ENCODE results near the gene EPPIN.

EPPIN gene

GRCh38 chr20:45583502-45583901, 36.3 kb upstream of the EPPIN start:
- Histone ChIP-seq H3K4me2 (ENCODE audit: low read depth, low read length, poor library complexity, severe bottlenecking) (no peak overlapping the region), H2AFZ (ENCODE audit: low read depth, low read length, severe bottlenecking) (no peak overlapping the region), H3K9ac (ENCODE audit: low read length) (no peak overlapping the region), H4K20me1 (ENCODE audit: low read depth, low read length) (no peaks in the 10 kb centered on the region), H3F3A (ENCODE audit: insufficient read depth) (no peaks in the 10 kb centered on the region), H3K9me3 (ENCODE audit: insufficient read depth, low read length) (no peaks in the 10 kb centered on the region), H3K9me2 (replicated peaks; ENCODE audit: insufficient read depth, low read length) (no peaks in the 10 kb centered on the region), H3K27ac (ENCODE audit: low read depth, low read length) (no peak overlapping the region), H3K4me3 (ENCODE audit: insufficient read depth, low read length, poor library complexity, severe bottlenecking) (no peak overlapping the region), H3K79me2 (ENCODE audit: insufficient read depth, low read length) (no peaks in the 10 kb centered on the region), H3K36me3 (ENCODE audit: low read length) (no peaks in the 10 kb centered on the region), H3K27me3 (ENCODE audit: low read length) (no peaks in the 10 kb centered on the region)
- no peak for TF ChIP-seq EZH2phosphoT487 (conservative IDR thresholded peaks at IDR 0.05; ENCODE audit: low read length)
- TF ChIP-seq CTCF (IDR thresholded peaks at IDR 0.05; ENCODE audit: insufficient read depth, low read length, poor library complexity, severe bottlenecking) = no peak

- no peaks in the 10 kb centered on the region for H3K27me3 ChIP-seq (ENCODE audit: low read length)
- no peaks in the 10 kb centered on the region for H3K79me2 ChIP-seq (ENCODE audit: insufficient read depth, low read length)
- no peak overlapping the region for H3K27ac ChIP-seq (ENCODE audit: low read depth, low read length)
- no peak overlapping the region for H3K4me2 ChIP-seq (ENCODE audit: low read depth, low read length, poor library complexity, severe bottlenecking)
- no peaks in the 10 kb centered on the region for H3K9me3 ChIP-seq (ENCODE audit: insufficient read depth, low read length)
- no peaks in the 10 kb centered on the region for H4K20me1 ChIP-seq (ENCODE audit: low read depth, low read length)
- no peaks in the 10 kb centered on the region for H3K9me2 ChIP-seq (replicated peaks; ENCODE audit: insufficient read depth, low read length)
- H3K36me3 ChIP-seq (ENCODE audit: low read length) = no peaks in the 10 kb centered on the region
- TF ChIP-seq EZH2phosphoT487 (conservative IDR thresholded peaks at IDR 0.05; ENCODE audit: low read length) (no peak), CTCF (IDR thresholded peaks at IDR 0.05; ENCODE audit: insufficient read depth, low read length, poor library complexity, severe bottlenecking) (no peak)
- H3K4me3 ChIP-seq (ENCODE audit: insufficient read depth, low read length, poor library complexity, severe bottlenecking) = no peak overlapping the region
- H2AFZ ChIP-seq (ENCODE audit: low read depth, low read length, severe bottlenecking) = no peak overlapping the region
- no peaks in the 10 kb centered on the region for H3F3A ChIP-seq (ENCODE audit: insufficient read depth)
- no peak overlapping the region for H3K9ac ChIP-seq (ENCODE audit: low read length)
These were observed 34.5 kb upstream of the EPPIN start for GRCh38 chr20:45581702-45582101.

- Histone ChIP-seq H3K9me2 (replicated peaks; ENCODE audit: insufficient read depth, low read length) (no peaks in the 10 kb centered on the region), H3K79me2 (ENCODE audit: insufficient read depth, low read length) (no peaks in the 10 kb centered on the region), H3F3A (ENCODE audit: insufficient read depth) (no peaks in the 10 kb centered on the region), H4K20me1 (ENCODE audit: low read depth, low read length) (no peaks in the 10 kb centered on the region), H3K27ac (ENCODE audit: low read depth, low read length) (no peak within 1 kb of the TSS), H3K4me2 (ENCODE audit: low read depth, low read length, poor library complexity, severe bottlenecking) (no peak within 1 kb of the TSS), H3K36me3 (ENCODE audit: low read length) (no peaks in the 10 kb centered on the region), H3K27me3 (ENCODE audit: low read length) (no peaks in the 10 kb centered on the region), H2AFZ (ENCODE audit: low read depth, low read length, severe bottlenecking) (no peak within 1 kb of the TSS), H3K9ac (ENCODE audit: low read length) (no peak within 1 kb of the TSS), H3K9me3 (ENCODE audit: insufficient read depth, low read length) (no peaks in the 10 kb centered on the region), H3K4me3 (ENCODE audit: insufficient read depth, low read length, poor library complexity, severe bottlenecking) (no peak within 1 kb of the TSS)
- no peak for TF ChIP-seq CTCF (IDR thresholded peaks at IDR 0.05; ENCODE audit: insufficient read depth, low read length, poor library complexity, severe bottlenecking)
- no peak for TF ChIP-seq EZH2phosphoT487 (conservative IDR thresholded peaks at IDR 0.05; ENCODE audit: low read length)
These were observed 32.0 kb upstream of the EPPIN start, which contains the start of gene WFDC8 for GRCh38 chr20:45579184-45579583. Gene WFDC8, minus strand, starts transcription at chr20:45579284. Its CDS starts 37 bp downstream, at chr20:45579247.

All from SU-DHL-6 (cell line).